Progenitor cell of endocrine pancreas (in vitro differentiated cells): ENCODE data around the gene SPTB. TPM values are rescaled to one million over a fixed set of nuclear protein-coding genes. Genes with fewer than 3 reads are reported as not detected.

Experiments
- DNase-seq: peaks from one replicate; pipeline ENCODE4 v3.0.0; 2021; ENCODE audit warnings: low spot score; ENCODE audit not compliant: unreplicated experiment
- H3K27ac Mint-ChIP-seq: 2 replicates; pipeline ENCODE4 v1.8.0; 2021; ENCODE audit warnings: mild to moderate bottlenecking, moderate library complexity, mixed read lengths
- H3K27me3 Mint-ChIP-seq: 2 replicates; pipeline ENCODE4 v1.8.0; 2021; ENCODE audit warnings: mixed read lengths
- H3K36me3 Mint-ChIP-seq: 2 replicates; pipeline ENCODE4 v1.8.0; 2022; ENCODE audit warnings: mixed read lengths; ENCODE audit not compliant: insufficient read depth
- H3K4me1 Mint-ChIP-seq: 2 replicates; pipeline ENCODE4 v1.8.0; 2021; ENCODE audit warnings: low read depth, mixed read lengths
- H3K4me3 Mint-ChIP-seq: 2 replicates; pipeline ENCODE4 v1.8.0; 2021; ENCODE audit warnings: low read depth, mild to moderate bottlenecking, moderate library complexity, mixed read lengths
- H3K9me3 Mint-ChIP-seq: 2 replicates; pipeline ENCODE4 v1.8.0; 2021; ENCODE audit warnings: low read depth, mixed read lengths
- total RNA-seq: library from RNA; stranded (reverse); gene quantifications from 2 replicates; pipeline ENCODE4 v1.2.1, GENCODE V29; 2021
- TF ChIP-seq, protein P1 (sequence below): fragments of 200-600 bp; sonication (generic); IDR thresholded peaks from one replicate; pipeline ENCODE4 v1.5.0; 2021; ENCODE audit warnings: antibody characterized with exemption, mild to moderate bottlenecking; ENCODE audit not compliant: unreplicated experiment

Gene SPTB
- total RNA-seq, 1 donor from 2014 or later = 1.7 TPM

DNA sequence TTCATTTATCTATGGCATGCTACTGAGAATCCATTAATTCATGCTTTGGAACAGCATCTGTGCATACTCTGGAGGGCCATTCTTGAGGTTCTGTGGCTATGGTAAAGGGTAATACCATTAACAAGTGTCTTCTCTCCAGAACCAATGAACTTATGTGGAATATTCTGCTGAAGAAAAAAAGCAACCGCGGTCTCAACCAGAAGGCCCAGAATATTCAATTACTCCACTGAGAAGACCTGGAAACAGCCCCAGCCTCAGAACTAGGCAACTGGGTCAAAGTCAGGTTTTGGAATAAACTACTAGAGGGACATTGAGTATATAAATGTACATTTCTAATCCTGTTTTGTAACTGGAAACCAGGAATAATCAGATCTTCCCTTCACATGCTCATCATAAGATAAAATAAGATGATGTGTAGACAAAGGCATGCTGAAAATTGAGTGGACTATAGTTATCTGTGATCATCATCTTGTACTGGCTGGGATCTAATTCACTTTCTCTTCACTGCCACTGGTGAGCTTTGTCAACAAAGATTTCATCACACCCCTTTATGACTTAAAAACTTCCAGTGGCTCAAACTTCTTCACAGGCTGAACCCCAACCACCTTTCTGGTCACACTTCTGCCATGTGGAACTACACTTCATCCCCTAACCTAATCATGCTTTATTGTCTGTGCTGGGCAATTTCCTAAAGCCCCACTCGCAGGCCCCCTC lies 6.0 kb downstream of the SPTB start:
- Mint-ChIP-seq H3K27ac (no peak overlapping the region), H3K36me3 (no peaks in the 10 kb centered on the region), H3K4me1 (no peaks in the 10 kb centered on the region), H3K27me3 (peaks cover 72% of the 10 kb centered on the region), H3K4me3 (no peak overlapping the region), H3K9me3 (no peaks in the 10 kb centered on the region)
- DNase-seq = no peak
- TF ChIP-seq, protein P1, sequence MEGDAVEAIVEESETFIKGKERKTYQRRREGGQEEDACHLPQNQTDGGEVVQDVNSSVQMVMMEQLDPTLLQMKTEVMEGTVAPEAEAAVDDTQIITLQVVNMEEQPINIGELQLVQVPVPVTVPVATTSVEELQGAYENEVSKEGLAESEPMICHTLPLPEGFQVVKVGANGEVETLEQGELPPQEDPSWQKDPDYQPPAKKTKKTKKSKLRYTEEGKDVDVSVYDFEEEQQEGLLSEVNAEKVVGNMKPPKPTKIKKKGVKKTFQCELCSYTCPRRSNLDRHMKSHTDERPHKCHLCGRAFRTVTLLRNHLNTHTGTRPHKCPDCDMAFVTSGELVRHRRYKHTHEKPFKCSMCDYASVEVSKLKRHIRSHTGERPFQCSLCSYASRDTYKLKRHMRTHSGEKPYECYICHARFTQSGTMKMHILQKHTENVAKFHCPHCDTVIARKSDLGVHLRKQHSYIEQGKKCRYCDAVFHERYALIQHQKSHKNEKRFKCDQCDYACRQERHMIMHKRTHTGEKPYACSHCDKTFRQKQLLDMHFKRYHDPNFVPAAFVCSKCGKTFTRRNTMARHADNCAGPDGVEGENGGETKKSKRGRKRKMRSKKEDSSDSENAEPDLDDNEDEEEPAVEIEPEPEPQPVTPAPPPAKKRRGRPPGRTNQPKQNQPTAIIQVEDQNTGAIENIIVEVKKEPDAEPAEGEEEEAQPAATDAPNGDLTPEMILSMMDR = no peak

GRCh38 chr14:64871344-64871743 lies 8.4 kb downstream of the SPTB start:
- TF ChIP-seq, protein P1 = no peak
- Mint-ChIP-seq H3K4me3 (no peak overlapping the region), H3K9me3 (no peaks in the 10 kb centered on the region), H3K27me3 (peaks cover 59% of the 10 kb centered on the region), H3K36me3 (no peaks in the 10 kb centered on the region), H3K27ac (no peak overlapping the region), H3K4me1 (no peaks in the 10 kb centered on the region)
- no peak for DNase-seq

- H3K9me3 Mint-ChIP-seq = no peaks in the 10 kb centered on the region
- H3K4me1 Mint-ChIP-seq = no peaks in the 10 kb centered on the region
- TF ChIP-seq, protein P1 = no peak
- no peak overlapping the region for H3K27ac Mint-ChIP-seq
- H3K4me3 Mint-ChIP-seq = no peak overlapping the region
- H3K36me3 Mint-ChIP-seq = no peaks in the 10 kb centered on the region
- DNase-seq = no peak
- peaks cover 59% of the 10 kb centered on the region for H3K27me3 Mint-ChIP-seq
Measured at GRCh38 chr14:64870160-64870559, 9.5 kb downstream of the SPTB start.

DNA sequence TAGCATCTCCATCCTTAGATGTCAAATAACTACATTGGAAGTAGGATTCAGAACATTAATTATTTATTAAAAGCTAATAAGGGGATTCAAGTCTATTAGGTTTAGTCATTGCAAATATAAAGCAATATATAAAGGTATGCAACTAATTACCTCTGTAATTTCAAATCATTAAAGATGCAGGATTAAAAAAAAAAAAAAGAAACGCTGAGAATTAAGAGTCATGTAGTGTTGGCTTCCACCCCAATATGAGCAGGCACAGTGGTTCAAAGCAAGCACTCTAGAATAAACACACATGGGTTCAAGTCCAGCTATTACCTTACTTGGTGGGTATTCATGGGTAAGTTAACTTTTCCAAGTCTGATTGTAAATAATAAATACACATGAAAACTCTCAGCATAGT lies 10.9 kb downstream of the SPTB start:
- no peaks in the 10 kb centered on the region for H3K4me1 Mint-ChIP-seq
- no peak for DNase-seq
- TF ChIP-seq, protein P1 = no peak
- no peak overlapping the region for H3K4me3 Mint-ChIP-seq
- H3K27ac Mint-ChIP-seq = no peak overlapping the region
- H3K36me3 Mint-ChIP-seq = no peaks in the 10 kb centered on the region
- H3K9me3 Mint-ChIP-seq = no peaks in the 10 kb centered on the region
- H3K27me3 Mint-ChIP-seq = peaks cover 50% of the 10 kb centered on the region

GRCh38 chr14:64868379-64868778 lies 11.3 kb downstream of the SPTB start:
- no peaks in the 10 kb centered on the region for H3K36me3 Mint-ChIP-seq

More at GRCh38 chr14:64868379-64868778, 11.3 kb downstream of the SPTB start:
- H3K9me3 Mint-ChIP-seq = no peaks in the 10 kb centered on the region
- H3K4me1 Mint-ChIP-seq = no peaks in the 10 kb centered on the region
- H3K27me3 Mint-ChIP-seq = peaks cover 47% of the 10 kb centered on the region
- H3K4me3 Mint-ChIP-seq = no peak overlapping the region
- no peak for DNase-seq
- TF ChIP-seq, protein P1 = no peak
- no peak overlapping the region for H3K27ac Mint-ChIP-seq
